Measurements from ENCODE around the gene ZNF532.

Gene ZNF532

GRCh38 chr18:58896268-58896667 lies 31.6 kb downstream of the ZNF532 start:
- TF ChIP-seq CTCF (IDR thresholded peaks at IDR 0.05; ENCODE audit: low read depth, low read length): no peak
- no peak for DNase-seq (ENCODE audit: extremely low read depth, low read depth)

- DNase-seq (ENCODE audit: extremely low read depth, low read depth): no peak
- TF ChIP-seq CTCF (IDR thresholded peaks at IDR 0.05; ENCODE audit: low read depth, low read length): no peak
Measured at GRCh38 chr18:58896734-58897508, 32.2 kb downstream of the ZNF532 start.

- TF ChIP-seq CTCF (IDR thresholded peaks at IDR 0.05; ENCODE audit: low read depth, low read length): no peak
- DNase-seq (ENCODE audit: extremely low read depth, low read depth): no peak
Measured at GRCh38 chr18:58898010-58898799, 33.5 kb downstream of the ZNF532 start.

- TF ChIP-seq CTCF (IDR thresholded peaks at IDR 0.05; ENCODE audit: low read depth, low read length): no peak
- no peak for DNase-seq (ENCODE audit: extremely low read depth, low read depth)
Measured at GRCh38 chr18:58900015-58900649, 35.5 kb downstream of the ZNF532 start.

GRCh38 chr18:58901143-58901542 lies 36.5 kb downstream of the ZNF532 start:
- TF ChIP-seq CTCF (IDR thresholded peaks at IDR 0.05; ENCODE audit: low read depth, low read length): no peak
- no peak for DNase-seq (ENCODE audit: extremely low read depth, low read depth)

GRCh38 chr18:58901783-58902182 lies 37.1 kb downstream of the ZNF532 start:
- TF ChIP-seq CTCF (IDR thresholded peaks at IDR 0.05; ENCODE audit: low read depth, low read length): no peak

GRCh38 chr18:58902961-58903360 lies 38.3 kb downstream of the ZNF532 start:
- DNase-seq (ENCODE audit: extremely low read depth, low read depth): no peak

More at GRCh38 chr18:58901783-58902182, 37.1 kb downstream of the ZNF532 start:
- no peak for DNase-seq (ENCODE audit: extremely low read depth, low read depth)

More at GRCh38 chr18:58902961-58903360, 38.3 kb downstream of the ZNF532 start:
- no peak for TF ChIP-seq CTCF (IDR thresholded peaks at IDR 0.05; ENCODE audit: low read depth, low read length)

Data from AG09319 (cell line).